ENCODE data around the gene C3.
"Not testable (repeated sequence)": the region's sequence is repeated elsewhere in the genome, so short reads cannot be mapped to it uniquely, and the experiment has no call there.

Gene C3

GRCh38 chr19:6767081-6767356 lies 46.6 kb upstream of the C3 start:
- Histone ChIP-seq H3K4me1 (ENCODE audit: insufficient read depth, poor library complexity, severe bottlenecking) (peaks cover 7% of the 10 kb centered on the region), H3K9me3 (ENCODE audit: severe bottlenecking) (no peaks in the 10 kb centered on the region), H3K4me3 (ENCODE audit: severe bottlenecking) (peak overlapping the region; percentile 61), H3K27ac (ENCODE audit: poor library complexity, severe bottlenecking) (peak overlapping the region; percentile 97), H3K36me3 (ENCODE audit: low read depth) (peaks cover 39% of the 10 kb centered on the region), H3K27me3 (ENCODE audit: insufficient read depth, poor library complexity, severe bottlenecking) (no peaks in the 10 kb centered on the region)
- TF ChIP-seq CTCF (IDR thresholded peaks at IDR 0.05; ENCODE audit: poor library complexity, severe bottlenecking): no peak
- ATAC-seq (ENCODE audit: low read depth): peak; percentile 46
- DNase-seq (ENCODE audit: low spot score): peak; percentile 68

- ATAC-seq (ENCODE audit: low read depth) (peak; percentile 15; the same call in 2 of the 3 replicates), DNase-seq (ENCODE audit: low spot score) (no peak)
- no peaks in the 10 kb centered on the region for H3K9me3 ChIP-seq (ENCODE audit: severe bottlenecking)
- TF ChIP-seq CTCF (IDR thresholded peaks at IDR 0.05; ENCODE audit: poor library complexity, severe bottlenecking): no peak
- peak overlapping the region; percentile 61 for H3K4me3 ChIP-seq (ENCODE audit: severe bottlenecking)
- peaks cover 44% of the 10 kb centered on the region for H3K36me3 ChIP-seq (ENCODE audit: low read depth)
- no peaks in the 10 kb centered on the region for H3K27me3 ChIP-seq (ENCODE audit: insufficient read depth, poor library complexity, severe bottlenecking)
- peaks cover 7% of the 10 kb centered on the region for H3K4me1 ChIP-seq (ENCODE audit: insufficient read depth, poor library complexity, severe bottlenecking)
- H3K27ac ChIP-seq (ENCODE audit: poor library complexity, severe bottlenecking): peak overlapping the region; percentile 97
Measured at GRCh38 chr19:6766357-6767080, 46.1 kb upstream of the C3 start.

- ATAC-seq (ENCODE audit: low read depth) (peak; percentile 68), DNase-seq (ENCODE audit: low spot score) (peak; percentile 94)
- Histone ChIP-seq H3K9me3 (ENCODE audit: severe bottlenecking) (no peaks in the 10 kb centered on the region), H3K27me3 (ENCODE audit: insufficient read depth, poor library complexity, severe bottlenecking) (no peaks in the 10 kb centered on the region), H3K27ac (ENCODE audit: poor library complexity, severe bottlenecking) (peak overlapping the region; percentile 97), H3K4me1 (ENCODE audit: insufficient read depth, poor library complexity, severe bottlenecking) (peaks cover 7% of the 10 kb centered on the region), H3K4me3 (ENCODE audit: severe bottlenecking) (peak overlapping the region; percentile 61), H3K36me3 (ENCODE audit: low read depth) (peaks cover 50% of the 10 kb centered on the region)
- TF ChIP-seq CTCF (IDR thresholded peaks at IDR 0.05; ENCODE audit: poor library complexity, severe bottlenecking): no peak
Measured at GRCh38 chr19:6765738-6766356, 45.4 kb upstream of the C3 start.

- DNase-seq (ENCODE audit: low spot score); H3K4me3 ChIP-seq (ENCODE audit: severe bottlenecking); H3K27me3 ChIP-seq (ENCODE audit: insufficient read depth, poor library complexity, severe bottlenecking); ATAC-seq (ENCODE audit: low read depth); H3K9me3 ChIP-seq (ENCODE audit: severe bottlenecking); H3K27ac ChIP-seq (ENCODE audit: poor library complexity, severe bottlenecking); H3K4me1 ChIP-seq (ENCODE audit: insufficient read depth, poor library complexity, severe bottlenecking): not testable (repeated sequence)
- H3K36me3 ChIP-seq (ENCODE audit: low read depth): peaks cover 85% of the 10 kb centered on the region
Measured at GRCh38 chr19:6762253-6762797, 41.9 kb upstream of the C3 start.

GRCh38 chr19:6761053-6761676 lies 40.7 kb upstream of the C3 start:
- TF ChIP-seq CTCF (IDR thresholded peaks at IDR 0.05; ENCODE audit: poor library complexity, severe bottlenecking): no peak
- Histone ChIP-seq H3K4me1 (ENCODE audit: insufficient read depth, poor library complexity, severe bottlenecking) (peaks cover 7% of the 10 kb centered on the region), H3K27me3 (ENCODE audit: insufficient read depth, poor library complexity, severe bottlenecking) (no peaks in the 10 kb centered on the region), H3K27ac (ENCODE audit: poor library complexity, severe bottlenecking) (no peak overlapping the region), H3K36me3 (ENCODE audit: low read depth) (peaks cover 95% of the 10 kb centered on the region), H3K4me3 (ENCODE audit: severe bottlenecking) (no peak overlapping the region), H3K9me3 (ENCODE audit: severe bottlenecking) (no peaks in the 10 kb centered on the region)
- DNase-seq (ENCODE audit: low spot score) (no peak), ATAC-seq (ENCODE audit: low read depth) (no peak)

All from RWPE2 (cell line).